Measurements from ENCODE around the gene CDH22. TPM values are rescaled to one million over a fixed set of nuclear protein-coding genes. Genes with fewer than 3 reads are reported as not detected.

The CDH22 gene
- total RNA-seq, 1 donor from 2014 or later: 0.14 TPM

DNA sequence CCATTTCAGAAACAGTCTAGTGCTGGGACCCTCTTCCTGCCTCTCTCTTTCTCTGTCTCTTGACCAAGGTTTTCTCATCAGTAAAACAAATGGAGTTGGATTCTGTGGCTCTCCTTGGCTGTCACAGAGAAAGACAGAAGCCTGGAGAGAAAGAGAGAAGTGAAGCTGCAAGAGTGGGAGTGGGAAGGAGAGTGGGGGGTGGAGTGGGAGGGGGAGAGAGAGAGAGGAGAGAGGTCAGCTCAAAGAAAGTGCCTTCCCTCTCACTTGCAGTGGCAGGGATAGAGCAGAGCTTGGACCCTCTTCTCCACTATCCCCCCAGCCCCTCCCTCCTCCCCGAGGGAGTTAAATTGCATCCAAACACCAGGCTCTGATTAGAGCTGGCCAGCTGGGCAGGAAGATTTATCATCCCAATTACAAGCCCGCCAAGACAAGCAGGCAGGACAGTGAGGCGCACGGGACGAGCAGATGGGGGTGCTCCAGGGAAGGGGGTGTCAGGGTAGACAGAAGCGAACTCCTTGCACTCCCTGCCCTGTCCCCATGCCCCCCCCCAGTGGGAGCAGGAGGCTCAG, 115.8 kb downstream of the CDH22 start:
- Mint-ChIP-seq H3K9me3 (ENCODE audit: low read depth) (no peaks in the 10 kb centered on the region), H3K4me1 (ENCODE audit: low read depth) (peaks cover 2% of the 10 kb centered on the region), H3K36me3 (ENCODE audit: insufficient read depth) (no peaks in the 10 kb centered on the region), H3K27me3 (peaks cover 23% of the 10 kb centered on the region), H3K4me3 (ENCODE audit: low read depth) (no peak overlapping the region), H3K27ac (no peak overlapping the region)
- no peak for DNase-seq (ENCODE audit: low spot score, unreplicated experiment)
- TF ChIP-seq, protein P1, sequence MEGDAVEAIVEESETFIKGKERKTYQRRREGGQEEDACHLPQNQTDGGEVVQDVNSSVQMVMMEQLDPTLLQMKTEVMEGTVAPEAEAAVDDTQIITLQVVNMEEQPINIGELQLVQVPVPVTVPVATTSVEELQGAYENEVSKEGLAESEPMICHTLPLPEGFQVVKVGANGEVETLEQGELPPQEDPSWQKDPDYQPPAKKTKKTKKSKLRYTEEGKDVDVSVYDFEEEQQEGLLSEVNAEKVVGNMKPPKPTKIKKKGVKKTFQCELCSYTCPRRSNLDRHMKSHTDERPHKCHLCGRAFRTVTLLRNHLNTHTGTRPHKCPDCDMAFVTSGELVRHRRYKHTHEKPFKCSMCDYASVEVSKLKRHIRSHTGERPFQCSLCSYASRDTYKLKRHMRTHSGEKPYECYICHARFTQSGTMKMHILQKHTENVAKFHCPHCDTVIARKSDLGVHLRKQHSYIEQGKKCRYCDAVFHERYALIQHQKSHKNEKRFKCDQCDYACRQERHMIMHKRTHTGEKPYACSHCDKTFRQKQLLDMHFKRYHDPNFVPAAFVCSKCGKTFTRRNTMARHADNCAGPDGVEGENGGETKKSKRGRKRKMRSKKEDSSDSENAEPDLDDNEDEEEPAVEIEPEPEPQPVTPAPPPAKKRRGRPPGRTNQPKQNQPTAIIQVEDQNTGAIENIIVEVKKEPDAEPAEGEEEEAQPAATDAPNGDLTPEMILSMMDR (IDR thresholded peaks at IDR 0.05; ENCODE audit: unreplicated experiment): no peak

DNA sequence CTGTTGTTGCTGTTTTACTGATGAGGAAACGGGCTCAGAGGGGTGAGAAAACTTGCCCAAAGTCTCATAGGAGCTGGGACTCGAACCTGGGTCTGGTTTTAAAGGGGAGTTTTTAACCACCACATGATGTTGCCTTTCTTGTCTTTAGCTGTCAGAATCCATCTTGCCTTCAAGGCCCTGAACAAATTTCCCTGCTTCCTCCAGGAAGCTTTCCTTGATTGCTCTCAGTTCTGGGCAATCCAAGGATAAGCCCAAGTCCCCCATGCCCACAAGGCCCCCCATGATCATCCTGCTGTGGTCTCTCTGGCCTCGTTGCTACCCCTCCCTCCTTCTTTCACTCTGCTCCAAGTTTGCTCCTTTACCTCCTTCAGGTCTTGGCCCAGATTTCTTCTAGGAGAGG, 116.7 kb downstream of the CDH22 start:
- TF ChIP-seq, protein P1 (IDR thresholded peaks at IDR 0.05; ENCODE audit: unreplicated experiment): no peak
- Mint-ChIP-seq H3K4me3 (ENCODE audit: low read depth) (no peak overlapping the region), H3K4me1 (ENCODE audit: low read depth) (peaks cover 2% of the 10 kb centered on the region), H3K27ac (no peak overlapping the region), H3K36me3 (ENCODE audit: insufficient read depth) (no peaks in the 10 kb centered on the region), H3K27me3 (peaks cover 27% of the 10 kb centered on the region), H3K9me3 (ENCODE audit: low read depth) (no peaks in the 10 kb centered on the region)
- DNase-seq (ENCODE audit: low spot score, unreplicated experiment): no peak

DNA sequence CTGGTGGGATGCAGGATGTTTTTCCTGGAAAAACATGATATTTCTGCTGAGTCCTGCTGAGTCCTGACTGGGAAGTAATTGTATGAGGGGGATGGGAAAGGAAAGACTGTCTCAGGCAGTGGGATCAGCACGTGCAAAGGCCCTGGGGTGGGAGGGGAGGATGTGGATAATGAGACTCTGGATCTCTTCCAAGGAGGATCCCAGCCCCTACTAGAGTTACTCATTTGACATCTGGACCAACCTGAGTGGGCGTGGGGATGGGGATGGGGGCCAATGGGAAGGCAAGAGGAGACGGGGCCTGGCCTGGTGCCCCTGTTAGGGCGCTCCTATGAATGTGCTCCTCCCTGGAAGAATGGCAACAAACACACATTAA, 117.1 kb downstream of the CDH22 start:
- H3K4me3 Mint-ChIP-seq (ENCODE audit: low read depth): no peak overlapping the region
- no peak overlapping the region for H3K27ac Mint-ChIP-seq
- peaks cover 2% of the 10 kb centered on the region for H3K4me1 Mint-ChIP-seq (ENCODE audit: low read depth)
- DNase-seq (ENCODE audit: low spot score, unreplicated experiment): no peak
- no peaks in the 10 kb centered on the region for H3K9me3 Mint-ChIP-seq (ENCODE audit: low read depth)
- no peaks in the 10 kb centered on the region for H3K36me3 Mint-ChIP-seq (ENCODE audit: insufficient read depth)
- H3K27me3 Mint-ChIP-seq: peaks cover 32% of the 10 kb centered on the region
- TF ChIP-seq, protein P1 (IDR thresholded peaks at IDR 0.05; ENCODE audit: unreplicated experiment): no peak

DNA sequence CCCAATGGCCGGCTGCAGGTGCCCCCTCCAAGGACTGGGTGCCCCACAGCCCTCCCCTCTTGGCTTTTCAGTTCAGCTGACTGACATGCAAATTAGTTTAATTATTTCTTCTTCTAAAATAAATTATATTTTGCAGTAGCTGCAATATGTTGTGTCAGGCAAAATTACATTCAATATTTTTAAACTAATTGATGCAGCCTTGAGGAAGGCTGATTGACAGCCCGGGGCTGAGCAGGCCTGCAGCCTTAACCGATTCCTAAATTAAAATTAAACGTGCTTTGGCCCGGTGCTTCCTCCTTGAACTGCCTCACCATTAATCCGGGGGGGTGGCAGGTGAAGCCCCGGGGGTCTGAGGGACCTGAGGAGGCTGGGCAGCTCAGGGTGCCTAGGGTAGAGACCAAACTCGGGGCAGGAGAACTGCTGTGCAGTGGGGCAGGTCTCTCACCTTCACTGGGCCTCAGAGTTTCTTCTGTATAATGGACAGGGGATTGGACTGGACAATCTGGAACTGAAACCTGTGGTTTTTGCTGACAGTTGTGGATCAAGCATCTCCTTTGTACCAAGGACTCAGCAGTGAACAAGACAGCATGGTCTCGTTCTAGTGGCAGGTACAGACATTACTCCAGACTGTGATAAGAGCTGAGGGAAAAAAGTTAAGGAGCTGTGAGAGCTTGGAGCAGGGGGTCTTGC, 117.7 kb downstream of the CDH22 start:
- no peak overlapping the region for H3K4me3 Mint-ChIP-seq (ENCODE audit: low read depth)
- H3K36me3 Mint-ChIP-seq (ENCODE audit: insufficient read depth): no peaks in the 10 kb centered on the region
- DNase-seq (ENCODE audit: low spot score, unreplicated experiment): no peak
- H3K9me3 Mint-ChIP-seq (ENCODE audit: low read depth): no peaks in the 10 kb centered on the region
- peaks cover 2% of the 10 kb centered on the region for H3K4me1 Mint-ChIP-seq (ENCODE audit: low read depth)
- no peak overlapping the region for H3K27ac Mint-ChIP-seq
- peaks cover 32% of the 10 kb centered on the region for H3K27me3 Mint-ChIP-seq
- TF ChIP-seq, protein P1 (IDR thresholded peaks at IDR 0.05; ENCODE audit: unreplicated experiment): no peak

DNA sequence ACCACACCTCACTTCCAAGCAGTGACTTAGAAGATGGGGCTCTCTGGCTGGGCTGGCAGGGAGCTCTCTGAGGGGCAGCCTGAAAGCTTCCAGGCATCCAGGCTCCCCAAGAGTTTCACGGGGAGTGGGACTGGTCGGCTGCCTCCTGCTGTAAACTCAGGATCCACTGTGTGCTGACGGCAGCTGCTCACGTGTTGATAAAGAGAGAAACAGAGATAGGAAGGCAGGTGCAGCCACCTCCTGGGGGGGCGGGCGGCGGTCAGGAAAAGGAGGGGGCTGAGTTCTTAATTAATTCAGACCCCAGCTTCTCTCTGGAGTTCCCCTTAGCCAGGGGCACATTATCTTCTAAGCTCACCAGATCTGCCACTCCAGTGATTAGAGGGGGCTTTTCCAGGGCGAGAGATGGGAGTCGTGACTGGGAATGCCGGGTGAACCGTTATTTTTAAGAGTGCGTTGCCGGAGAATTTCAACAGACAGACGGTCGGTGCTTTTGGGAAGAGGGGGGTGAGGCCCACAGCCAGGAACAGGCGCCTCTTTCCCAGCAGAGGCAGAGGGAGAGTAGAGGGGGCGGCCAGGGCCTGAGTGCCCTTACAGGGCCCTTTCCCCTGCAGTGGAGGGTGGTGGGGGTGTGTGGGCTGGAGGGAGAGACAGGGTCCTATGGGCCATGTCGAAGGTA, 119.3 kb downstream of the CDH22 start:
- Mint-ChIP-seq H3K9me3 (ENCODE audit: low read depth) (no peaks in the 10 kb centered on the region), H3K27me3 (peaks cover 32% of the 10 kb centered on the region), H3K4me1 (ENCODE audit: low read depth) (peaks cover 2% of the 10 kb centered on the region), H3K4me3 (ENCODE audit: low read depth) (no peak overlapping the region), H3K36me3 (ENCODE audit: insufficient read depth) (no peaks in the 10 kb centered on the region), H3K27ac (no peak overlapping the region)
- DNase-seq (ENCODE audit: low spot score, unreplicated experiment): no peak
- TF ChIP-seq, protein P1 (IDR thresholded peaks at IDR 0.05; ENCODE audit: unreplicated experiment): no peak

Measured in progenitor cell of endocrine pancreas (in vitro differentiated cells).